HG02798 (cell line): ENCODE data around the gene KIAA1671.
"Not testable (repeated sequence)": the region's sequence is repeated elsewhere in the genome, so short reads cannot be mapped to it uniquely, and the experiment has no call there.

Source experiments
- ATAC-seq: cut with Tn5 transposase; IDR thresholded peaks from one replicate; pipeline ENCODE4 v1.9.1; 2021; ENCODE audit warnings: mild to moderate bottlenecking; ENCODE audit not compliant: unreplicated experiment, poor library complexity

Gene KIAA1671

GRCh38 chr22:25161017-25161915 lies 208.8 kb downstream of the KIAA1671 start:
- ATAC-seq = no peak

- no peak for ATAC-seq
These were observed 209.5 kb downstream of the KIAA1671 start for GRCh38 chr22:25161916-25162530.

- no peak for ATAC-seq
These were observed 210.0 kb downstream of the KIAA1671 start for GRCh38 chr22:25162561-25162960.

GRCh38 chr22:25165785-25166184 lies 213.3 kb downstream of the KIAA1671 start:
- no peak for ATAC-seq

- ATAC-seq = no peak
These were observed 213.9 kb downstream of the KIAA1671 start for GRCh38 chr22:25166266-25167040.

- ATAC-seq = no peak
These were observed 214.6 kb downstream of the KIAA1671 start for GRCh38 chr22:25167082-25167481.

GRCh38 chr22:25167834-25168601 lies 215.5 kb downstream of the KIAA1671 start:
- ATAC-seq = no peak

- ATAC-seq = no peak
These were observed 216.9 kb downstream of the KIAA1671 start for GRCh38 chr22:25169278-25170031.

GRCh38 chr22:25170426-25170980 lies 218.0 kb downstream of the KIAA1671 start:
- no peak for ATAC-seq

- ATAC-seq = no peak
These were observed 219.6 kb downstream of the KIAA1671 start for GRCh38 chr22:25172153-25172552.

- no peak for ATAC-seq
These were observed 221.8 kb downstream of the KIAA1671 start for GRCh38 chr22:25174156-25174887.

GRCh38 chr22:25174888-25175411 lies 222.4 kb downstream of the KIAA1671 start:
- no peak for ATAC-seq

- no peak for ATAC-seq
These were observed 223.7 kb downstream of the KIAA1671 start for GRCh38 chr22:25176175-25176574.

GRCh38 chr22:25176799-25177198 lies 224.3 kb downstream of the KIAA1671 start:
- ATAC-seq = no peak

- no peak for ATAC-seq
These were observed 224.7 kb downstream of the KIAA1671 start for GRCh38 chr22:25177226-25177625.

GRCh38 chr22:25177895-25178294 lies 225.4 kb downstream of the KIAA1671 start:
- no peak for ATAC-seq

- not testable (repeated sequence) for ATAC-seq
These were observed 225.8 kb downstream of the KIAA1671 start for GRCh38 chr22:25178348-25178747.
